Measurements from ENCODE around the gene LPAR6. TPM values are rescaled to one million over a fixed set of nuclear protein-coding genes. Genes with fewer than 3 reads are reported as not detected.

LPAR6 gene
- total RNA-seq, 2 experiments from 2014 or later: 5.2 to 6.4 TPM

DNA sequence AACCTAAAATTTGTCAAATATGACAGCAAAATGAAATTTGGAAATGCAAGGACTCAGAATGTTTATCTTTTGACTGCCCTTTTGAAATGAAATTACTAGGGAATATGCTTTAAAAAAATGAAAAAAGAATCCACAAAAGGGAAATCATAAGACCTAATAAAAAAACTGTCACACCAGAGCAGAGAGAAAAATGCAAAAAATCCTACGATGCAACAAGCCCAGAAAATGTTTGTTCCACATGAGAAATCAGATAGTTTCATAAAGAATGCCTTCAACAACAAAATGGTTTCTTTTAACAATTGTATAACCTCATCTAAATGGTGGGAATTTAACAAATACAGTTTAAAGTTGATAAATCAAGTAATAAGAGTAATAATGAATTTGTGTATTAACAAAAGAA, 8.0 kb downstream of the LPAR6 start:
- ATAC-seq: no peak
- no peaks in the 10 kb centered on the region for H3K27me3 Mint-ChIP-seq
- H3K36me3 Mint-ChIP-seq (ENCODE audit: low read depth): peaks cover 3% of the 10 kb centered on the region
- no peak overlapping the region for H3K27ac Mint-ChIP-seq
- CTCF ChIA-PET: no interaction called here
- POLR2A ChIA-PET: no interaction called here
- H3K4me3 Mint-ChIP-seq: no peak overlapping the region
- TF ChIP-seq, protein P1, sequence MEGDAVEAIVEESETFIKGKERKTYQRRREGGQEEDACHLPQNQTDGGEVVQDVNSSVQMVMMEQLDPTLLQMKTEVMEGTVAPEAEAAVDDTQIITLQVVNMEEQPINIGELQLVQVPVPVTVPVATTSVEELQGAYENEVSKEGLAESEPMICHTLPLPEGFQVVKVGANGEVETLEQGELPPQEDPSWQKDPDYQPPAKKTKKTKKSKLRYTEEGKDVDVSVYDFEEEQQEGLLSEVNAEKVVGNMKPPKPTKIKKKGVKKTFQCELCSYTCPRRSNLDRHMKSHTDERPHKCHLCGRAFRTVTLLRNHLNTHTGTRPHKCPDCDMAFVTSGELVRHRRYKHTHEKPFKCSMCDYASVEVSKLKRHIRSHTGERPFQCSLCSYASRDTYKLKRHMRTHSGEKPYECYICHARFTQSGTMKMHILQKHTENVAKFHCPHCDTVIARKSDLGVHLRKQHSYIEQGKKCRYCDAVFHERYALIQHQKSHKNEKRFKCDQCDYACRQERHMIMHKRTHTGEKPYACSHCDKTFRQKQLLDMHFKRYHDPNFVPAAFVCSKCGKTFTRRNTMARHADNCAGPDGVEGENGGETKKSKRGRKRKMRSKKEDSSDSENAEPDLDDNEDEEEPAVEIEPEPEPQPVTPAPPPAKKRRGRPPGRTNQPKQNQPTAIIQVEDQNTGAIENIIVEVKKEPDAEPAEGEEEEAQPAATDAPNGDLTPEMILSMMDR (IDR thresholded peaks at IDR 0.05): no peak
- no peaks in the 10 kb centered on the region for H3K9me3 Mint-ChIP-seq
- DNase-seq: no peak
- intact Hi-C loops (cut with micrococcal nuclease): loop anchor here (10.0 kb wide), 2 partner anchors 90 to 170 kb away; partner anchors contain the start of gene ITM2B
- H3K4me1 Mint-ChIP-seq (ENCODE audit: low read depth): peaks cover 50% of the 10 kb centered on the region

DNA sequence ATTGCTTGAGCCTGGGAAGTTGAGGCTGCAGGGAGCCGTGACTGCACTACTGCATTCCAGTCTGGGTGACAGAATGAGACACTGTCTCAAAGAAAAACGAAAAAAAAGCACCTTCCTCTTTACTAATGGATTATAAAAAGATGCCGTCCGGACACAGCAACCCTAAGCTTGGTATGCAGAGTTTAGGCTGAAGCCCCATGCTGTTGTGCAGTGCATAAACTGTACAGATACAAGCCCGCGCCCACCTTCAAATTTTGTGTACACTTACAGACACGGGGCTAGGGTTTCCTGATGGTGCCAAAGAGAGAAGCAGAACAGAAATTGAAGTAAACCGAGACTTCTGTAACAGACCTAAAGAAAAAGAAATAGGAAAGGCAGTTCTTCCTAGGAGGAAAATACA, 9.0 kb downstream of the LPAR6 start:
- TF ChIP-seq, protein P1 (IDR thresholded peaks at IDR 0.05): no peak
- CTCF ChIA-PET: interaction anchor here (1.5 kb wide), 1 partner anchor 158 kb away, joined by 3 read pairs; no protein-coding TSS in a partner anchor
- H3K4me3 Mint-ChIP-seq: no peak overlapping the region
- peaks cover 2% of the 10 kb centered on the region for H3K36me3 Mint-ChIP-seq (ENCODE audit: low read depth)
- no peaks in the 10 kb centered on the region for H3K9me3 Mint-ChIP-seq
- peaks cover 50% of the 10 kb centered on the region for H3K4me1 Mint-ChIP-seq (ENCODE audit: low read depth)
- H3K27me3 Mint-ChIP-seq: no peaks in the 10 kb centered on the region
- no peak for ATAC-seq
- peak overlapping the region; percentile 0 for H3K27ac Mint-ChIP-seq
- POLR2A ChIA-PET: interaction anchor here (0.6 to 2.1 kb wide), 3 partner anchors 8 to 15 kb away, joined by 3 to 8 read pairs (median 5); partner anchors contain the start of gene LPAR6
- DNase-seq: no peak
- intact Hi-C loops (cut with micrococcal nuclease): loop anchor here (2.0 to 10.0 kb wide), 3 partner anchors 91 to 169 kb away; partner anchors contain the start of gene ITM2B

DNA sequence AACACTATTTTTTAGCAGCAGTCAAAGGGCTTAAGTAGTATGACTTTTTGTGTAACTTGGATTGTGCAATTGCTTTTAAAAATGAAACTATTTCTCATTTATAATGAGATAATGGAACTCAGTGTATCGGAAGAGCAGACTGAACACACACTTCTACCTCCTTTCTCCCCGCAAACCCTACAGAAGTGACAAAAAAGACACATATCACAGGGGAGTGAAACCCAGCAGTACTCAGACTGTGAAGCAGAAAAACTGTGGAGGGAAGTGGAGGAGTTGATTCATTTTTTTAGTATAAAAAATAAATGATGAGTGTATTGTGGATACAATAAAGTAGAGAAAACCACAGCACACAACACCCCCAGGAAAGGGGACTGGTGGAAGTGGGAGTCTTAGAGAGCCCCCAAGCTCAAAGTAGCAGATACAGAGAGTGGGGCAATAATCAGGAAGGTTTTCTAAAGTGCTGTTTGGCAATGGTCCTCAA, 9.7 kb downstream of the LPAR6 start:
- H3K27ac Mint-ChIP-seq: peak overlapping the region; percentile 82
- ATAC-seq (peak; percentile 92), DNase-seq (peak; percentile 49)
- no peaks in the 10 kb centered on the region for H3K27me3 Mint-ChIP-seq
- H3K9me3 Mint-ChIP-seq: no peaks in the 10 kb centered on the region
- peaks cover 48% of the 10 kb centered on the region for H3K4me1 Mint-ChIP-seq (ENCODE audit: low read depth)
- intact Hi-C loops (cut with micrococcal nuclease): loop anchor here (2.0 to 10.0 kb wide), 3 partner anchors 92 to 168 kb away; partner anchors contain the start of gene ITM2B
- peak overlapping the region; percentile 10 for H3K4me3 Mint-ChIP-seq
- no peaks in the 10 kb centered on the region for H3K36me3 Mint-ChIP-seq (ENCODE audit: low read depth)
- TF ChIP-seq, protein P1 (IDR thresholded peaks at IDR 0.05): no peak
- ChIA-PET CTCF (interaction anchor here (0.7 to 1.5 kb wide), 2 partner anchors 38 to 158 kb away, joined by 3 read pairs; no protein-coding TSS in a partner anchor), POLR2A (interaction anchor here (2.1 kb wide), 1 partner anchor 9 kb away, joined by 8 read pairs; the partner anchor contains the start of gene LPAR6)

DNA sequence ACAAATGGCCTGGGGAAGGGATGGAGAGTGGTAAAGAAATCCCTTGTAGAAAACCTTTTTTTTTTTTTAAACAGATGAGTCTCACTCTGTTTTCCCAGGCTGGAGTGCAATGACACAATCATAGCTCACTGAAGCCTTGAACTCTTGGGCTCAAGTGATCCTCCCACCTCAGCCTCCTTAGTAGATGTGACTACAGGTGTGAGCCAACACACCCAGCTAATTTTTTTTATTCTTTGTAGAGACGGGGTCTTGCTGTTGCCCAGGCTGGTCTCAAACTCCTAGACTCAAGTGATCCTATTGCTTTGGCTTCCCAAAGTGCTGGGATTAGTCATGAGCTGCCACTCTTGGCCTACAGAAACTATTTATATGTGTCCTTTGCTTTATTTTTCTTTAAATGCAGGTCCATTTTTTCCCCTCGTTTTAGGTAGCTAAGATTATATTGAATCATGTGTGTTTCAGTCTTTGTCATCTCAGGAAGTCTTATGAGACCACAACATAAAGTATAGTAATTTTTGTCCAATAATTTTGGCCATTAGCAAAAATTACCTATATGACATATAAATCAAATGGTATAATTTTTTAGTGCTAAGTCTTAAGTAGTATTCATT, 10.5 kb downstream of the LPAR6 start:
- no peak overlapping the region for H3K4me3 Mint-ChIP-seq
- ATAC-seq (peak; percentile 31), DNase-seq (peak; percentile 17)
- no peaks in the 10 kb centered on the region for H3K36me3 Mint-ChIP-seq (ENCODE audit: low read depth)
- intact Hi-C loops (cut with micrococcal nuclease): loop anchor here (2.0 to 10.0 kb wide), 3 partner anchors 92 to 168 kb away; partner anchors contain the start of gene ITM2B
- peaks cover 47% of the 10 kb centered on the region for H3K4me1 Mint-ChIP-seq (ENCODE audit: low read depth)
- POLR2A ChIA-PET: interaction anchor here (2.1 kb wide), 1 partner anchor 10 kb away, joined by 8 read pairs; the partner anchor contains the start of gene LPAR6
- CTCF ChIA-PET: interaction anchor here (0.7 to 1.5 kb wide), 5 partner anchors 11 to 272 kb away, joined by 3 to 4 read pairs (median 3); no protein-coding TSS in a partner anchor
- H3K27ac Mint-ChIP-seq: peak overlapping the region; percentile 56
- no peaks in the 10 kb centered on the region for H3K9me3 Mint-ChIP-seq
- TF ChIP-seq, protein P1 (IDR thresholded peaks at IDR 0.05): no peak
- H3K27me3 Mint-ChIP-seq: no peaks in the 10 kb centered on the region

DNA sequence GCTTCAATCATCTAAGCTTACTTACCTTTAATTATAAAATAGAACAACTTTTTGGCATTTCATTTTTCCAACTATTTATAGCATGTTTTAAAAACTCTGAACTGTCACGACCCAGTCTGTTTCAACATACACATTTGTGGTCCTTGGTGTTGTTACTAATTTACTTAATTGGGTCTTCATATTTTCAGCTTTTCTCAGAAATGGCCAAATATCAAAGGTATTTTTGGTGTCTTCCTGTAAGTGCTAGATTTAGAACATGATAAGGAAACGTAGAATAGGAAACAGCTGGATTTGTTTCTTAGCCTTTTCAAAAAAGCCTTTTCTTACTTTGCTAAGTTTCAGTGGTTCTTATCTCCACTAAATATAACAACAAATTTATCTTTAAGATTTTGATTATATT, 11.4 kb downstream of the LPAR6 start:
- Mint-ChIP-seq H3K9me3 (no peaks in the 10 kb centered on the region), H3K27me3 (no peaks in the 10 kb centered on the region), H3K4me3 (no peak overlapping the region), H3K27ac (no peak overlapping the region), H3K36me3 (ENCODE audit: low read depth) (peaks cover 3% of the 10 kb centered on the region), H3K4me1 (ENCODE audit: low read depth) (peaks cover 46% of the 10 kb centered on the region)
- POLR2A ChIA-PET: no interaction called here
- TF ChIP-seq, protein P1 (IDR thresholded peaks at IDR 0.05): no peak
- CTCF ChIA-PET: interaction anchor here (0.7 to 1.1 kb wide), 2 partner anchors 21 to 418 kb away, joined by 3 read pairs; no protein-coding TSS in a partner anchor
- no peak for DNase-seq
- intact Hi-C loops (cut with micrococcal nuclease): loop anchor here (10.0 kb wide), 2 partner anchors 93 to 167 kb away; partner anchors contain the start of gene ITM2B
- no peak for ATAC-seq

Measured in activated CD8-positive, alpha-beta T cell treated with anti-CD3 and anti-CD28 coated beads for 36 hours (primary cell).